Parathyroid adenoma (tissue), 2 donors: Measurements from ENCODE around the gene SLC41A3.

Experiments
- H2AFZ ChIP-seq: fragments of 300-600 bp; sonication (generic); one replicate; pipeline ENCODE4 v1.7.0; 2017; ENCODE audit warnings: antibody characterized with exemption, mild to moderate bottlenecking
- H3K27ac ChIP-seq: fragments of 300-600 bp; sonication (generic); one replicate; pipeline ENCODE4 v1.7.0; 2017
- H3K27me3 ChIP-seq: fragments of 300-600 bp; sonication (generic); one replicate; pipeline ENCODE4 v1.7.0; 2017; ENCODE audit warnings: low read length; ENCODE audit not compliant: control insufficient read depth, insufficient read depth
- H3K36me3 ChIP-seq: fragments of 300-600 bp; sonication (generic); one replicate; pipeline ENCODE4 v1.7.0; 2017; ENCODE audit warnings: low read length; ENCODE audit not compliant: control insufficient read depth, insufficient read depth
- H3K4me1 ChIP-seq: fragments of 300-600 bp; sonication (generic); one replicate; pipeline ENCODE4 v1.7.0; 2017; ENCODE audit warnings: control low read depth
- H3K4me2 ChIP-seq: fragments of 300-600 bp; sonication (generic); one replicate; pipeline ENCODE4 v1.7.0; 2017; ENCODE audit warnings: low read length
- H3K4me3 ChIP-seq: fragments of 300-600 bp; sonication (generic); one replicate; pipeline ENCODE4 v1.7.0; 2017; ENCODE audit warnings: low read depth, low read length
- H3K79me2 ChIP-seq: fragments of 300-600 bp; sonication (generic); one replicate; pipeline ENCODE4 v1.7.0; 2017; ENCODE audit warnings: control low read depth
- H3K9ac ChIP-seq: fragments of 300-600 bp; sonication (generic); one replicate; pipeline ENCODE4 v1.7.0; 2017; ENCODE audit warnings: mild to moderate bottlenecking
- H3K9me3 ChIP-seq: fragments of 300-600 bp; sonication (generic); one replicate; pipeline ENCODE4 v1.7.0; 2017; ENCODE audit warnings: low read length; ENCODE audit not compliant: control insufficient read depth
- TF ChIP-seq, protein P1 (sequence below): fragments of 300-600 bp; sonication (generic); IDR thresholded peaks from one replicate; pipeline ENCODE4 v1.7.0; 2017; ENCODE audit warnings: antibody characterized with exemption, mild to moderate bottlenecking
- donor health status: primary hyperparathyroidism.

SLC41A3 gene

DNA sequence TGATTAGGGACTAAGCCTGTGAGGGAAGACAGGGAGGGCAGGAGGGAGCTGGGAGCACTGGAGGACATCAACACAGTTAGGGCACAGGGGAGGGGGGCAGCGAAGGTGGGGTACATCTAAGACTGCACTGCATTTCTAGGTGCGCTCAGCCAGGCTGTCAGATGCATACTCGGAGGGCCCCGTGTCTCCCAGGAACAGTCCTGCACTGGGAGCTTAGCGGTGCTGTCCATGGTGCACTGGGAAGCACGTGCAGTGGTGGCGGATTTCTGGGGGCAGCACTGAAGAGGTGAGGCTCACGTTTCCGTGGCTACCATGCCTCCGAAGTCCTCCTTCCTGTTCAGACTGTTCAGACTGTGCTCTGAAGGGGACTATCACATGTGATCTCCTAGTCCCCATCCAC lies 60.5 kb downstream of the SLC41A3 start:
- TF ChIP-seq, protein P1, sequence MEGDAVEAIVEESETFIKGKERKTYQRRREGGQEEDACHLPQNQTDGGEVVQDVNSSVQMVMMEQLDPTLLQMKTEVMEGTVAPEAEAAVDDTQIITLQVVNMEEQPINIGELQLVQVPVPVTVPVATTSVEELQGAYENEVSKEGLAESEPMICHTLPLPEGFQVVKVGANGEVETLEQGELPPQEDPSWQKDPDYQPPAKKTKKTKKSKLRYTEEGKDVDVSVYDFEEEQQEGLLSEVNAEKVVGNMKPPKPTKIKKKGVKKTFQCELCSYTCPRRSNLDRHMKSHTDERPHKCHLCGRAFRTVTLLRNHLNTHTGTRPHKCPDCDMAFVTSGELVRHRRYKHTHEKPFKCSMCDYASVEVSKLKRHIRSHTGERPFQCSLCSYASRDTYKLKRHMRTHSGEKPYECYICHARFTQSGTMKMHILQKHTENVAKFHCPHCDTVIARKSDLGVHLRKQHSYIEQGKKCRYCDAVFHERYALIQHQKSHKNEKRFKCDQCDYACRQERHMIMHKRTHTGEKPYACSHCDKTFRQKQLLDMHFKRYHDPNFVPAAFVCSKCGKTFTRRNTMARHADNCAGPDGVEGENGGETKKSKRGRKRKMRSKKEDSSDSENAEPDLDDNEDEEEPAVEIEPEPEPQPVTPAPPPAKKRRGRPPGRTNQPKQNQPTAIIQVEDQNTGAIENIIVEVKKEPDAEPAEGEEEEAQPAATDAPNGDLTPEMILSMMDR = no peak
- Histone ChIP-seq H3K4me2 (no peak overlapping the region), H3K9me3 (no peaks in the 10 kb centered on the region), H3K4me3 (no peak overlapping the region), H3K27ac (no peak overlapping the region), H3K27me3 (no peaks in the 10 kb centered on the region), H3K4me1 (no peaks in the 10 kb centered on the region), H3K9ac (no peak overlapping the region), H3K36me3 (no peaks in the 10 kb centered on the region), H3K79me2 (no peaks in the 10 kb centered on the region), H2AFZ (no peak overlapping the region)

DNA sequence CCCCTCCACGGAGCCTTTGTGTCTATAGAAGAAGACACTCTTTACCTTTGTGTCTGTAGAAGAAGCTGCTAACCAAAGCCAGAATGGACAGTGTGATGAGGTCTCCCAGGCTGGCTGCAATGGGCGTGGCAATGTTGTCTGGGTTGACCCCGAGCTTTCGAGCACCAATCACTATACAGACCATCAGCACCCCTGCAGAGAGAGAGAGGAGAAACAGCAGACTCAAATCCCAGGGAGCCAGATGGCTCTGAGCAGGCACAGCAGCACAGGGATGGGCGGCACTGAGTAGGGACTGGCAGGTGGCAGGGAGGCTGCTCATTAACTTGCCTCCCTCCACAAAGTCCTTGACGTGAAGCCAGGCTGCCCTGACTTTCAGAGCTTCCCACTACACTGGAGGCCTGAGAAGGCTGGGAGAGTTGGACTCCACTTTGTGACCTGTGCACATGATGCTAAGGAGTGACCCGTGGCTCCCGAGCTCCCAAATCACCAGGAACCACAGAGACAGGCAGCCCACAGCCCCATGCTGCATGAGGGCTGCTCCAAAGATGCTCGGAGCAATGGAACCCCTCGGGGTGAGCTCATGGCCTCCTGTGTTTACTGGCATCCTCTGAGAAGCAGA lies 61.1 kb downstream of the SLC41A3 start:
- Histone ChIP-seq H3K9ac (no peak overlapping the region), H3K36me3 (no peaks in the 10 kb centered on the region), H3K4me1 (no peaks in the 10 kb centered on the region), H3K27ac (no peak overlapping the region), H2AFZ (no peak overlapping the region), H3K79me2 (no peaks in the 10 kb centered on the region), H3K4me3 (no peak overlapping the region), H3K27me3 (no peaks in the 10 kb centered on the region), H3K9me3 (no peaks in the 10 kb centered on the region), H3K4me2 (no peak overlapping the region)
- TF ChIP-seq, protein P1 = no peak

DNA sequence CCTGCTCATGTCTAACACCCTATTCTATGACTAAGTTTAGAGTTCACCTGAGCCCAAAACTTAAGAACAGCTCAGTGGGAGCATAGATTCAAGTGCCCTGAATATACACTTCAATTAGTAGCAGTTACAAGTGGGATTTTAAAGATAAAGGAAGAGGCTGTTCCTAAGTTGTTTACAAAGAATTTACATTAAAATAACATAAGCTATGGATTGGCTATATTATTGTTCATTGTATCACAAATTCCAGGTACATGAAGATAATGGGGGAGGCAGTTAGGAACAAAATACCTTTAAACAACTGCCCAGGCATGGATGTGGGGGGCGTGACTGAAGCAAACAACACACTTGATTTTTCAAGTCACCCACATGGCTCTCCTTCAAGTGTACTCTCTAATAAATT lies 62.2 kb downstream of the SLC41A3 start:
- Histone ChIP-seq H3K9me3 (no peaks in the 10 kb centered on the region), H3K4me1 (no peaks in the 10 kb centered on the region), H3K27ac (no peak overlapping the region), H3K4me2 (no peak overlapping the region), H3K79me2 (no peaks in the 10 kb centered on the region), H3K27me3 (no peaks in the 10 kb centered on the region), H3K36me3 (no peaks in the 10 kb centered on the region), H2AFZ (no peak overlapping the region), H3K9ac (no peak overlapping the region), H3K4me3 (no peak overlapping the region)
- TF ChIP-seq, protein P1 = no peak

DNA sequence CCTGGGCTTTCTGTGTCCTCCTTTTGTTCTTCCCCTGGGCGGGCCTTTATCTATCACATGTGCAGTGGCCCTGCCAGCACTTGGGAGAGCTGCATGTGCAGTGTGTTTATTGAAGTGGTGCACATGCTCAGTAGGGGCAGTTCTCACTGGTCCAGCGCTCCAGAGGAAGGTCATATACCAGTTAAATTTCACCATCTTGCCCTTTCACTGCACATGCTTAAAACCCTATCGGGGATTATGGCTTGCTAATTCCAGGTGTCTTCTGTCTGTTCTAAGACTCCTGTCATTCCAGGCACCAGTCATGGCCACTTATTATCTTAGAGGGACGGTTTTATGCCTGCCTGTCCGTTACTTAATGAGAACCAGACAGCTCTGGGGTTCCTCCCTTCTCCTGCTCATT lies 62.7 kb downstream of the SLC41A3 start:
- Histone ChIP-seq H3K27me3 (no peaks in the 10 kb centered on the region), H3K4me2 (no peak overlapping the region), H3K9ac (no peak overlapping the region), H3K79me2 (no peaks in the 10 kb centered on the region), H3K4me3 (no peak overlapping the region), H3K27ac (no peak overlapping the region), H3K9me3 (no peaks in the 10 kb centered on the region), H2AFZ (no peak overlapping the region), H3K4me1 (no peaks in the 10 kb centered on the region), H3K36me3 (no peaks in the 10 kb centered on the region)
- TF ChIP-seq, protein P1 = no peak

DNA sequence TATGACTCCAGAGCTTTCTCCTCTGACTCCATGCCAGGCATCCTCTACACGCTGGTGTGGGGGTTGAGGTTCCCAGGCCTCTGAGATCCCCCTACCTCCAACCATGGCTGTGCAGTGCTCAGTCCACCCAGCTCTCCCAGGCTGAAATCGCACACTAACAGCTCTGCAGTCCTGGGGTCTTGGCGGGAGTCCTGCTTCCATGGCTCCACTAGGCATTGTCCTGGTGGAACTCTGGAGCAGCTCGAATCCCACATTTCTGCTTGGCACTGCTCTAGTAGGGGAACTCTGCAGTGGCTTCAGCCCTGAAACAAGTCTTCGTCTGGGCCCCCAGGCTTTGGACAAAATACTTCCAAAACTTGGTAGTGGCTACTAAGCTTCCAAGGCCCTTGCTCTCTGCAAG lies 64.2 kb downstream of the SLC41A3 start:
- Histone ChIP-seq H3K36me3 (no peaks in the 10 kb centered on the region), H3K4me1 (no peaks in the 10 kb centered on the region)
- TF ChIP-seq, protein P1 = no peak

More for the DNA sequence above, 64.2 kb downstream of the SLC41A3 start:
- no peaks in the 10 kb centered on the region for H3K79me2 ChIP-seq
- no peak overlapping the region for H2AFZ ChIP-seq
- no peak overlapping the region for H3K4me2 ChIP-seq
- H3K27ac ChIP-seq = no peak overlapping the region
- H3K9ac ChIP-seq = no peak overlapping the region
- no peak overlapping the region for H3K4me3 ChIP-seq
- H3K9me3 ChIP-seq = no peaks in the 10 kb centered on the region
- H3K27me3 ChIP-seq = no peaks in the 10 kb centered on the region
